Spleen (tissue), 11 donors: ENCODE results near the gene KLF6. TPM values are rescaled to one million over a fixed set of nuclear protein-coding genes. Genes with fewer than 3 reads are reported as not detected.
A peak's percentile ranks its signal among the peaks of the same experiment; 100 is the strongest.

Experiments used
- DNase-seq: peaks from one replicate; pipeline ENCODE4 v3.0.0-alpha.2; 2020
- H3K27ac ChIP-seq, 8 donors: fragments of 200-600 bp; sonication (generic) in 7 of 8; 1 replicate in 4 of 8; 2 replicates in 4 of 8; pipeline versions ENCODE4 v1.5.0 to v1.8.0; 2016 to 2021; ENCODE audit warnings: inconsistent platforms in 4 of 8, mild to moderate bottlenecking in 4 of 8, moderate library complexity in 1 of 8
- H3K27me3 ChIP-seq, 7 donors: fragments of 200-600 bp; sonication (generic) in 6 of 7; replicated peaks in 1 of 7; 1 replicate in 4 of 7; 2 replicates in 3 of 7; pipeline versions ENCODE4 v1.5.0 to v1.8.0; 2016 to 2021; ENCODE audit warnings: inconsistent platforms in 3 of 7, mild to moderate bottlenecking in 1 of 7
- H3K36me3 ChIP-seq, 6 donors: fragments of 200-600 bp; sonication (generic) in 5 of 6; 1 replicate in 4 of 6; 2 replicates in 2 of 6; pipeline versions ENCODE4 v1.5.0 to v1.8.0; 2016 to 2021; ENCODE audit warnings: inconsistent platforms in 2 of 6
- H3K4me1 ChIP-seq, 6 donors: fragments of 200-600 bp; sonication (generic) in 5 of 6; 1 replicate in 3 of 6; 2 replicates in 3 of 6; pipeline versions ENCODE4 v1.5.0 to v1.8.0; 2016 to 2021; ENCODE audit warnings: inconsistent platforms in 3 of 6
- H3K4me3 ChIP-seq, 8 donors: fragments of 200-600 bp; sonication (generic) in 7 of 8; 1 replicate in 4 of 8; 2 replicates in 4 of 8; pipeline versions ENCODE4 v1.5.0 to v1.8.0; 2016 to 2021; ENCODE audit warnings: inconsistent platforms in 4 of 8, mild to moderate bottlenecking in 4 of 8, moderate library complexity in 2 of 8
- H3K9me3 ChIP-seq, 8 donors: fragments of 200-600 bp; sonication (generic) in 7 of 8; 1 replicate in 4 of 8; 2 replicates in 4 of 8; pipeline versions ENCODE4 v1.5.0 to v1.8.0; 2016 to 2021; ENCODE audit warnings: inconsistent platforms in 4 of 8
- CTCF ChIP-seq, 11 experiments: fragments of 200-600 bp in 7 of 11; fragments of 450-650 bp in 4 of 11; sonication (generic) in 4 of 11; IDR thresholded peaks in 8 of 11; conservative IDR thresholded peaks in 3 of 11; 1 replicate in 7 of 11; 2 replicates in 4 of 11; pipeline versions ENCODE4 v1.4.0 to v1.8.0; 2016 to 2021; ENCODE audit warnings: antibody characterized with exemption in 11 of 11, inconsistent platforms in 4 of 11, mild to moderate bottlenecking in 1 of 11
- POLR2A ChIP-seq, 3 donors: fragments of 450-650 bp; IDR thresholded peaks; one replicate each; pipeline ENCODE4 v1.5.1; 2017; ENCODE audit warnings: antibody characterized with exemption in 3 of 3, mild to moderate bottlenecking in 1 of 3
- POLR2AphosphoS5 ChIP-seq, 3 donors: sonication (generic); formaldehyde crosslinking; IDR thresholded peaks; one replicate each; pipeline ENCODE4 v1.5.1; 2017; ENCODE audit warnings: antibody characterized with exemption in 3 of 3
- WGBS, 5 donors: extraction: QIAGEN DNeasy Blood & Tissue Kit in 3 of 5; methylation state at CpG; one replicate each; pipeline versions ENCODE4 v1.1.5 to v1.1.7; 2013 to 2018; 5-methylcytosine and 5-hydroxymethylcytosine counted together
- intact Hi-C: fragments of 100-400 bp; cut with DNase I; formaldehyde crosslinking; loops from one replicate; pipeline ENCODE4 v1.15.0; 2023; ENCODE audit warnings: low total_unique reads
- polyA plus RNA-seq, 3 donors: library from polyadenylated mRNA; stranded (reverse); fragments of 200-250 nt; gene quantifications; one replicate each; pipeline ENCODE4 v1.2.1, GENCODE V29; 2013
- total RNA-seq, 7 donors: library from RNA; depleted of rRNA in 3 of 7; stranded (reverse); fragments of >200 nt in 3 of 7; fragmentation: NEBNext Ultra II Directional in 4 of 7; extraction: Animal tissue kit (Norgen Biotek cat#: 25700) in 4 of 7; gene quantifications; one replicate each; pipeline versions ENCODE4 v1.1.0 to v1.2.1, GENCODE V29; 2016 to 2021
- donor health status: healthy with polysubstance abuse.
- donor health status: DM: no; HTN: no; CAD: no; lungs with moderate emphysema.
- donor health status: DM: no; HTN: no; CAD: no.
- donor health status: Bipolar disorder and iron deficiency.
- donor health status: healthy.
- donor health status: DM: no; HTN: no; CAD: no.
- donor health status: DM: yes; HTN: yes; CAD: no.

KLF6 gene
- total and polyA plus RNA-seq, 10 donors, result 18.8 to 211 (median 92.2) TPM

DNA sequence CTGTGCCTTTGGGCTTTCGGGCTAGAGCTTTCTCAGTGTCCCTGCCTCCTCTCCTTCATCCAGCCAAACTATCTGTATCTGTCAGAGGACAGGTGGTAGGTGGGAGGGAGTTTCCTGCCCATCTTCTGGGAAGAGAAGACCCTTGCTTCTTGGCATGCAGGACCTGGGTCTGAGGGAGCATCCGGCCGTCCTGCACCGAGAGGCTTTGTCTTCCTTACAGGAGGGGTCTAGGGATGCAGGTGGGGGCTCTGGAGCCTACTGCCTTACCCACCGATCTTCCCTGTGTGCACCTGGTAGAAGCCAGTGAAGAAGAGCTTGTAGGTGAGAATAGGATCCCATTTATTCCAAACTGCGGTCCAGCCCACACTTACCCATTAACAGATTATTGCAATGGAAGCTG, 5.8 kb upstream of the KLF6 start:
- intact Hi-C loops, result no loop called here
- WGBS, 5 donors, result 72 to 98% (median 95%) methylated on average over 5 to 6 of the region's 6 CpGs
- Histone ChIP-seq H3K36me3 (no peaks in the 10 kb centered on the region), H3K27me3 (no peaks in the 10 kb centered on the region), H3K4me1 (peaks cover 0 to 18% (median 7%) of the 10 kb centered on the region in 6 donors), H3K27ac (no peak overlapping the region), H3K4me3 (no peak overlapping the region), H3K9me3 (peaks cover 0 to 24% (median 17%) of the 10 kb centered on the region in 8 donors)
- peak; percentile 53 for DNase-seq
- TF ChIP-seq POLR2AphosphoS5 (IDR thresholded peaks at IDR 0.05) (no peak), POLR2A (IDR thresholded peaks at IDR 0.05) (no peak), CTCF (IDR thresholded peaks at IDR 0.05 in 8 of 11, conservative IDR thresholded peaks at IDR 0.05 in 3 of 11) (no peak)

- Histone ChIP-seq H3K9me3 (peaks cover 0 to 24% (median 17%) of the 10 kb centered on the region in 8 donors), H3K4me3 (no peak overlapping the region), H3K27me3 (no peaks in the 10 kb centered on the region), H3K36me3 (no peaks in the 10 kb centered on the region), H3K27ac (no peak overlapping the region), H3K4me1 (peaks cover 0 to 19% (median 8%) of the 10 kb centered on the region in 6 donors)
- no peak for TF ChIP-seq POLR2AphosphoS5 (IDR thresholded peaks at IDR 0.05)
- no peak for TF ChIP-seq CTCF (IDR thresholded peaks at IDR 0.05 in 8 of 11, conservative IDR thresholded peaks at IDR 0.05 in 3 of 11)
- no peak for TF ChIP-seq POLR2A (IDR thresholded peaks at IDR 0.05)
- WGBS, 5 donors, result 97 to 100% (median 100%) methylated on average over 1 of the region's 1 CpG
- intact Hi-C loops, result no loop called here
- DNase-seq, result no peak
These were observed 5.3 kb upstream of the KLF6 start for GRCh38 chr10:3790272-3790671.

DNA sequence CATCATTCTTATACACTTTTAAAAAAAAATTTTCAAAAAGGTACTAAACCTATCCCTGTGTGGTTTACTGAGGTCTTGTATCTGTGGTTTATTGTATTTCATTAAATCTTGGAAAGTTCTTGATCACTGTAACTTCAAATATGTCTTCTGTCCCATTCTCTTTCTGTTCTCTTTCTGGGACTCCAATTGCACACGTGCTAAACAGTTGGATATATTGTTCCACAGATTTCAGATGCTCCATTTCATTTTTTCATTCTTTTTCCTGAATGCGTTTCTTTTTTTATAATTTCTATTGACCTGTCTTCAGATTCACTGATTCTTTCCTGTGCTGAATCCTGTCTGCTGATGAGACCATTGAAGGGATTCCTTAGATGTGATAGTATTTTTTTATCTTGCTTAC, 4.6 kb upstream of the KLF6 start:
- no peak for DNase-seq
- intact Hi-C loops, result loop anchor here (10.0 kb wide), 1 partner anchor 305 kb away; no protein-coding TSS in a partner anchor
- Histone ChIP-seq H3K9me3 (peaks cover 0 to 24% (median 17%) of the 10 kb centered on the region in 8 donors), H3K36me3 (no peaks in the 10 kb centered on the region), H3K27ac (no peak overlapping the region), H3K27me3 (no peaks in the 10 kb centered on the region), H3K4me3 (no peak overlapping the region), H3K4me1 (peaks cover 0 to 19% (median 9%) of the 10 kb centered on the region in 6 donors)
- TF ChIP-seq POLR2AphosphoS5 (IDR thresholded peaks at IDR 0.05), result no peak
- 48 to 98% (median 95%) methylated on average over 2 of the region's 2 CpGs for WGBS, 5 donors

- 79 to 86% (median 83%) methylated on average over 9 of the region's 9 CpGs for WGBS, 5 donors
- intact Hi-C loops, result loop anchor here (10.0 kb wide), 1 partner anchor 303 kb away; no protein-coding TSS in a partner anchor
These were observed 2.8 kb upstream of the KLF6 start for GRCh38 chr10:3787816-3788215.

More at GRCh38 chr10:3787816-3788215, 2.8 kb upstream of the KLF6 start:
- no peak for DNase-seq
- H3K36me3 ChIP-seq, result no peaks in the 10 kb centered on the region
- H3K4me1 ChIP-seq, result peaks cover 0 to 19% (median 9%) of the 10 kb centered on the region in 6 donors
- H3K27ac ChIP-seq, result no peak overlapping the region
- TF ChIP-seq POLR2AphosphoS5 (IDR thresholded peaks at IDR 0.05) (no peak), CTCF (IDR thresholded peaks at IDR 0.05 in 8 of 11, conservative IDR thresholded peaks at IDR 0.05 in 3 of 11) (no peak), POLR2A (IDR thresholded peaks at IDR 0.05) (no peak)
- H3K27me3 ChIP-seq, result no peaks in the 10 kb centered on the region
- peaks cover 0 to 16% (median 10%) of the 10 kb centered on the region in 8 donors for H3K9me3 ChIP-seq
- H3K4me3 ChIP-seq, result no peak overlapping the region
